ENCODE measurements around the gene SOX18. TPM values are rescaled to one million over a fixed set of nuclear protein-coding genes. Genes with fewer than 3 reads are reported as not detected.

The SOX18 gene
- total and polyA plus RNA-seq, 2 of the 13 experiments (the other 11 are each of a cell fraction or from before 2014, with no cell fraction given): 1.6 to 1.9 TPM

DNA sequence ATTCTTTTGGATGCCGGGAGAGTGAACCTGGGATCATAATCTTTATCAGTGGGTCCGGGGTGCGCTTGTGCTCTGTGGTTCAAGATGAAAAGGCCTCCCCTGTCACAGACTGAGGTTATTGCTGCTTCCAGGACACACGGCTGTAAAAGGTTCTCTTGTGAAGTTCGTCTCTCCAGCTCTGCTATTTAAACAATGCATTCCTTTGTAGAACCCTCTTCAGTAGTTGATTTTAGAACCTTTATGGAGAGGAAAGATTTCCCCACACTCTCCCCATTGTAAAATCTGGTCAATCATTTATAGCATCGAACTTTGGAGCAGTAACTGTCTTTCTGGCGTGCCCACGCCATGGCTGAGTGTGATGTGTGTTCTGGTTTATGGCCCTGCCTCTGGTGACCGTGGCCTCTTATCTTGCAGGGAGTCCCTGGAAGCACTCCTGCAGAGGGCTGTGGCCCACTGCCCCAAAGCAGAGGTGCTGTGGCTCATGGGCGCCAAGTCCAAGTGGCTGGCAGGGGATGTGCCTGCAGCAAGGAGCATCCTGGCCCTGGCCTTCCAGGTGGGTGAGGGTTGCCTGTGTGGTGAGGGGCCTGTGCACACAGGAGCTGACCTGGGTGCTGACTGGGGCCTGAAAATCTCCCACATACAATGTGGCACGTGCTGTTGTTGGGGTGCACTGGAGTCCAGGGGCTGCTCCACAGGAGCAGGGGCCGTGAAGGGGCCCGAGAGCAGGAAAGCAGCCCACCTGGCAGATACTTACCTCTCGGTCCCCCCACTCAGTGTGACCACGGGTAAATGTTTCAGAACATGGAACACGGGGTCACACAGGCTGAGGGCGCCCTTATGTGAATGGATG lies 25.1 kb downstream of the SOX18 start (continued):
- TF ChIP-seq, protein P1, sequence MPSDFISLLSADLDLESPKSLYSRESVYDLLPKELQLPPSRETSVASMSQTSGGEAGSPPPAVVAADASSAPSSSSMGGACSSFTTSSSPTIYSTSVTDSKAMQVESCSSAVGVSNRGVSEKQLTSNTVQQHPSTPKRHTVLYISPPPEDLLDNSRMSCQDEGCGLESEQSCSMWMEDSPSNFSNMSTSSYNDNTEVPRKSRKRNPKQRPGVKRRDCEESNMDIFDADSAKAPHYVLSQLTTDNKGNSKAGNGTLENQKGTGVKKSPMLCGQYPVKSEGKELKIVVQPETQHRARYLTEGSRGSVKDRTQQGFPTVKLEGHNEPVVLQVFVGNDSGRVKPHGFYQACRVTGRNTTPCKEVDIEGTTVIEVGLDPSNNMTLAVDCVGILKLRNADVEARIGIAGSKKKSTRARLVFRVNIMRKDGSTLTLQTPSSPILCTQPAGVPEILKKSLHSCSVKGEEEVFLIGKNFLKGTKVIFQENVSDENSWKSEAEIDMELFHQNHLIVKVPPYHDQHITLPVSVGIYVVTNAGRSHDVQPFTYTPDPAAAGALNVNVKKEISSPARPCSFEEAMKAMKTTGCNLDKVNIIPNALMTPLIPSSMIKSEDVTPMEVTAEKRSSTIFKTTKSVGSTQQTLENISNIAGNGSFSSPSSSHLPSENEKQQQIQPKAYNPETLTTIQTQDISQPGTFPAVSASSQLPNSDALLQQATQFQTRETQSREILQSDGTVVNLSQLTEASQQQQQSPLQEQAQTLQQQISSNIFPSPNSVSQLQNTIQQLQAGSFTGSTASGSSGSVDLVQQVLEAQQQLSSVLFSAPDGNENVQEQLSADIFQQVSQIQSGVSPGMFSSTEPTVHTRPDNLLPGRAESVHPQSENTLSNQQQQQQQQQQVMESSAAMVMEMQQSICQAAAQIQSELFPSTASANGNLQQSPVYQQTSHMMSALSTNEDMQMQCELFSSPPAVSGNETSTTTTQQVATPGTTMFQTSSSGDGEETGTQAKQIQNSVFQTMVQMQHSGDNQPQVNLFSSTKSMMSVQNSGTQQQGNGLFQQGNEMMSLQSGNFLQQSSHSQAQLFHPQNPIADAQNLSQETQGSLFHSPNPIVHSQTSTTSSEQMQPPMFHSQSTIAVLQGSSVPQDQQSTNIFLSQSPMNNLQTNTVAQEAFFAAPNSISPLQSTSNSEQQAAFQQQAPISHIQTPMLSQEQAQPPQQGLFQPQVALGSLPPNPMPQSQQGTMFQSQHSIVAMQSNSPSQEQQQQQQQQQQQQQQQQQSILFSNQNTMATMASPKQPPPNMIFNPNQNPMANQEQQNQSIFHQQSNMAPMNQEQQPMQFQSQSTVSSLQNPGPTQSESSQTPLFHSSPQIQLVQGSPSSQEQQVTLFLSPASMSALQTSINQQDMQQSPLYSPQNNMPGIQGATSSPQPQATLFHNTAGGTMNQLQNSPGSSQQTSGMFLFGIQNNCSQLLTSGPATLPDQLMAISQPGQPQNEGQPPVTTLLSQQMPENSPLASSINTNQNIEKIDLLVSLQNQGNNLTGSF (CRISPR knock-in tag; IDR thresholded peaks at IDR 0.05): peak; percentile 64; the same call in 1 of the 2 replicates
- TF ChIP-seq ZNF879 (CRISPR knock-in tag; IDR thresholded peaks at IDR 0.05) (0 out of 2 replicates have a peak, but pooled peaks have one; percentile 50), RELA (CRISPR knock-in tag; IDR thresholded peaks at IDR 0.05) (no peak), SETDB1 (CRISPR knock-in tag; IDR thresholded peaks at IDR 0.05; ENCODE audit: borderline replicate concordance) (no peak), PHF8 (CRISPR knock-in tag; IDR thresholded peaks at IDR 0.05) (peak; percentile 49; the same call in 1 of the 2 replicates), NCOR1 (IDR thresholded peaks at IDR 0.05; ENCODE audit: borderline replicate concordance, low read length) (peak; percentile 98), HCFC1 (IDR thresholded peaks at IDR 0.05; ENCODE audit: low read depth, low read length) (no peak; the same call in 1 of the 2 replicates), MYNN (CRISPR knock-in tag; IDR thresholded peaks at IDR 0.05; ENCODE audit: low read depth) (no peak), ZNF136 (CRISPR knock-in tag; IDR thresholded peaks at IDR 0.05; ENCODE audit: low read depth) (no peak; the same call in 1 of the 2 replicates), NFIB (CRISPR knock-in tag; IDR thresholded peaks at IDR 0.05; ENCODE audit: borderline replicate concordance) (no peak), FOXC1 (CRISPR knock-in tag; IDR thresholded peaks at IDR 0.05; ENCODE audit: borderline replicate concordance) (peak; percentile 64; the same call in 1 of the 2 replicates), ZNF224 (CRISPR knock-in tag; IDR thresholded peaks at IDR 0.05) (peak; percentile 51; the same call in 1 of the 2 replicates), ZSCAN25 (CRISPR knock-in tag; IDR thresholded peaks at IDR 0.05) (peak; percentile 96), HMG20A (CRISPR knock-in tag; IDR thresholded peaks at IDR 0.05; ENCODE audit: borderline replicate concordance) (peak; percentile 86; the same call in 1 of the 2 replicates), TBP (CRISPR knock-in tag; IDR thresholded peaks at IDR 0.05) (no peak), ZNF749 (CRISPR knock-in tag; IDR thresholded peaks at IDR 0.05; ENCODE audit: borderline replicate concordance) (peak; percentile 39; the same call in 1 of the 2 replicates), RORA (CRISPR knock-in tag; IDR thresholded peaks at IDR 0.05) (no peak), SATB2 (CRISPR knock-in tag; IDR thresholded peaks at IDR 0.05) (no peak), ZNF572 (CRISPR knock-in tag; IDR thresholded peaks at IDR 0.05) (no peak), THAP11 (CRISPR knock-in tag; IDR thresholded peaks at IDR 0.05) (peak; percentile 73; the same call in 1 of the 2 replicates)
- TF ChIP-seq, protein P2, sequence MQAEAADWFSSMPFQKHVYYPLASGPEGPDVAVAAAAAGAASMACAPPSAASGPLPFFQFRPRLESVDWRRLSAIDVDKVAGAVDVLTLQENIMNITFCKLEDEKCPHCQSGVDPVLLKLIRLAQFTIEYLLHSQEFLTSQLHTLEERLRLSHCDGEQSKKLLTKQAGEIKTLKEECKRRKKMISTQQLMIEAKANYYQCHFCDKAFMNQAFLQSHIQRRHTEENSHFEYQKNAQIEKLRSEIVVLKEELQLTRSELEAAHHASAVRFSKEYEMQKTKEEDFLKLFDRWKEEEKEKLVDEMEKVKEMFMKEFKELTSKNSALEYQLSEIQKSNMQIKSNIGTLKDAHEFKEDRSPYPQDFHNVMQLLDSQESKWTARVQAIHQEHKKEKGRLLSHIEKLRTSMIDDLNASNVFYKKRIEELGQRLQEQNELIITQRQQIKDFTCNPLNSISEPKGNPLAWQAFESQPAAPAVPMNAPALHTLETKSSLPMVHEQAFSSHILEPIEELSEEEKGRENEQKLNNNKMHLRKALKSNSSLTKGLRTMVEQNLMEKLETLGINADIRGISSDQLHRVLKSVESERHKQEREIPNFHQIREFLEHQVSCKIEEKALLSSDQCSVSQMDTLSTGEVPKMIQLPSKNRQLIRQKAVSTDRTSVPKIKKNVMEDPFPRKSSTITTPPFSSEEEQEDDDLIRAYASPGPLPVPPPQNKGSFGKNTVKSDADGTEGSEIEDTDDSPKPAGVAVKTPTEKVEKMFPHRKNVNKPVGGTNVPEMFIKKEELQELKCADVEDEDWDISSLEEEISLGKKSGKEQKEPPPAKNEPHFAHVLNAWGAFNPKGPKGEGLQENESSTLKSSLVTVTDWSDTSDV (CRISPR knock-in tag; IDR thresholded peaks at IDR 0.05): no peak
- TF ChIP-seq, protein P3, sequence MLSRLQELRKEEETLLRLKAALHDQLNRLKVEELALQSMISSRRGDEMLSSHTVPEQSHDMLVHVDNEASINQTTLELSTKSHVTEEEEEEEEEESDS (CRISPR knock-in tag; IDR thresholded peaks at IDR 0.05; ENCODE audit: borderline replicate concordance): peak; percentile 96; the same call in 1 of the 2 replicates

All from HepG2 (cell line).